HG03108 (cell line): ENCODE measurements around the gene MYPN.
"Not testable (repeated sequence)": the region's sequence is repeated elsewhere in the genome, so short reads cannot be mapped to it uniquely, and the experiment has no call there.

Experiments used
- ATAC-seq: cut with Tn5 transposase; IDR thresholded peaks from one replicate; pipeline ENCODE4 v1.9.1; 2021; ENCODE audit warnings: moderate library complexity; ENCODE audit not compliant: unreplicated experiment

The MYPN gene

GRCh38 chr10:68222391-68222790, 113.1 kb downstream of the MYPN start:
- no peak for ATAC-seq

GRCh38 chr10:68223535-68224165, 114.4 kb downstream of the MYPN start:
- ATAC-seq, result no peak

- ATAC-seq, result no peak
Measured at GRCh38 chr10:68224810-68225209, 115.5 kb downstream of the MYPN start.

- ATAC-seq, result no peak
Measured at GRCh38 chr10:68230268-68230667, 121.0 kb downstream of the MYPN start.

GRCh38 chr10:68231106-68231816, 122.0 kb downstream of the MYPN start:
- peak; percentile 92 for ATAC-seq

- ATAC-seq, result no peak
Measured at GRCh38 chr10:68231817-68232251, 122.5 kb downstream of the MYPN start, which contains the start of gene ATOH7. Gene ATOH7, minus strand, starts transcription at chr10:68232113. Its CDS starts 436 bp downstream, at chr10:68231677.

GRCh38 chr10:68233046-68233445, 123.8 kb downstream of the MYPN start:
- no peak for ATAC-seq

GRCh38 chr10:68235111-68235510, 125.8 kb downstream of the MYPN start:
- ATAC-seq, result no peak

GRCh38 chr10:68235581-68235980, 126.3 kb downstream of the MYPN start:
- no peak for ATAC-seq

GRCh38 chr10:68237173-68237572, 127.9 kb downstream of the MYPN start:
- no peak for ATAC-seq

- ATAC-seq, result no peak
Measured at GRCh38 chr10:68238371-68238770, 129.1 kb downstream of the MYPN start.

- no peak for ATAC-seq
Measured at GRCh38 chr10:68239069-68239468, 129.8 kb downstream of the MYPN start.

GRCh38 chr10:68239596-68240150, 130.4 kb downstream of the MYPN start:
- ATAC-seq, result no peak

GRCh38 chr10:68242051-68242450, 132.8 kb downstream of the MYPN start:
- ATAC-seq, result no peak

- not testable (repeated sequence) for ATAC-seq
Measured at GRCh38 chr10:68246397-68246796, 137.1 kb downstream of the MYPN start.

- ATAC-seq, result no peak
Measured at GRCh38 chr10:68247931-68248330, 138.6 kb downstream of the MYPN start.

- ATAC-seq, result no peak
Measured at GRCh38 chr10:68249297-68249696, 140.0 kb downstream of the MYPN start.

- no peak for ATAC-seq
Measured at GRCh38 chr10:68251151-68251550, 141.9 kb downstream of the MYPN start.

GRCh38 chr10:68251625-68252495, 142.6 kb downstream of the MYPN start:
- ATAC-seq, result no peak

- no peak for ATAC-seq
Measured at GRCh38 chr10:68253346-68253745, 144.1 kb downstream of the MYPN start.
